ENCODE data around the gene IRX5. TPM values are rescaled to one million over a fixed set of nuclear protein-coding genes. Genes with fewer than 3 reads are reported as not detected.

The IRX5 gene
- total RNA-seq, 1 donor = not detected

GRCh38 chr16:54923055-54923473 is 7.6 kb upstream of the IRX5 start:
- H3K4me3 ChIP-seq (ENCODE audit: low read depth, low read length) = no peak overlapping the region
- DNase-seq (ENCODE audit: low read depth) = no peak
- TF ChIP-seq CTCF (IDR thresholded peaks at IDR 0.05; ENCODE audit: insufficient read depth, low read depth, low read length) = no peak

- TF ChIP-seq CTCF (IDR thresholded peaks at IDR 0.05; ENCODE audit: insufficient read depth, low read depth, low read length) = no peak
- no peak overlapping the region for H3K4me3 ChIP-seq (ENCODE audit: low read depth, low read length)
- DNase-seq (ENCODE audit: low read depth) = no peak
These were observed 6.7 kb upstream of the IRX5 start for GRCh38 chr16:54923988-54924387.

GRCh38 chr16:54926166-54926838 is 4.4 kb upstream of the IRX5 start:
- no peak for TF ChIP-seq CTCF (IDR thresholded peaks at IDR 0.05; ENCODE audit: insufficient read depth, low read depth, low read length)
- H3K4me3 ChIP-seq (ENCODE audit: low read depth, low read length) = no peak overlapping the region
- DNase-seq (ENCODE audit: low read depth) = no peak

- TF ChIP-seq CTCF (IDR thresholded peaks at IDR 0.05; ENCODE audit: insufficient read depth, low read depth, low read length) = no peak
- DNase-seq (ENCODE audit: low read depth) = no peak
- H3K4me3 ChIP-seq (ENCODE audit: low read depth, low read length) = peak overlapping the region; percentile 67
These were observed 3.3 kb upstream of the IRX5 start for GRCh38 chr16:54927125-54928015.

GRCh38 chr16:54928016-54928356 is 2.7 kb upstream of the IRX5 start:
- peak overlapping the region; percentile 67 for H3K4me3 ChIP-seq (ENCODE audit: low read depth, low read length)
- no peak for TF ChIP-seq CTCF (IDR thresholded peaks at IDR 0.05; ENCODE audit: insufficient read depth, low read depth, low read length)

GRCh38 chr16:54928411-54929089 is 2.1 kb upstream of the IRX5 start:
- peak overlapping the region; percentile 67 for H3K4me3 ChIP-seq (ENCODE audit: low read depth, low read length)
- TF ChIP-seq CTCF (IDR thresholded peaks at IDR 0.05; ENCODE audit: insufficient read depth, low read depth, low read length) = no peak
- no peak for DNase-seq (ENCODE audit: low read depth)

More at GRCh38 chr16:54928016-54928356, 2.7 kb upstream of the IRX5 start:
- no peak for DNase-seq (ENCODE audit: low read depth)

Data from fibroblast of villous mesenchyme (primary cell).